ENCODE measurements around the gene PCSK2. TPM values are rescaled to one million over a fixed set of nuclear protein-coding genes. Genes with fewer than 3 reads are reported as not detected.

The PCSK2 gene
- total RNA-seq, 1 experiment from 2014 or later: not detected

DNA sequence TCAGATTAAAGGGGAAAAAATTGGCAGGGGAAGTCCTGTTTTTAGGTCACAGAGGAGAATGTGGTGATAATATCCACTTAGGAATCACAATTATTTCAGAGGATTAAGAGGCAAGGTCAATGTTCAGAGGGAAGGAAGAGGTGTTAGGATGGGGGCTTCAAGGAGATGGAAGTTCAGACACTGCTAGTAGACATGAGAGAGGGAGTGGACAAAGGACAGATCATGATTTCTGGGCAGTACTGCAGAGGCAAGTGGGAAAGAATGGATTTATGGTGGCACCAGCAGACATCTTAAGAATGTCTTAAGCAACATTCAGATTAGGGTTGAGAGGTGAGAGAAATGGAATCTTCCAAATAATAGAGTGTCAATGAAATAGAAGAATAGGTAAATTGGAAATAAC lies 9.9 kb downstream of the PCSK2 start:
- no peak for DNase-seq (ENCODE audit: low read depth)

- no peak for DNase-seq (ENCODE audit: low read depth)
Measured at GRCh38 chr20:17248224-17248623, 21.4 kb downstream of the PCSK2 start.

- no peak for DNase-seq (ENCODE audit: low read depth)
Measured at GRCh38 chr20:17262786-17263185, 35.9 kb downstream of the PCSK2 start.

DNA sequence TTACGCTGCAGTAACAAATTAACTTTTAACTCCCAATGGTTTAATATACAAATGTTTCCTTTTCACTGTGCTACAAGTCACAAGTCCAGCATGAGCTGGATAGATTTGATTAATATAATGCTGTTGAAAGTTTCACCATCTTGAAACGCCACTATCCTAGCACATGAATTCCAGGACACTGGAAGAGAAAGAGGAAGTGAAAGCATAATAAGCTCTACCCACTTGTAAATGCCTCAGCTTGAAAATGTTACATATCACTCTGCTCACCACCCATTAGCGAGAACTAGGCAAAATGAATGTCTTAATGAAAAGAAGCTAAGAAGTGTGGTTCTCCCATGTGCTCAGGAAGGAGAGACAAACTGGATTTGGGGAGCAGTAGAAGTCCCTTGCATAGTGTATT lies 46.9 kb downstream of the PCSK2 start:
- DNase-seq (ENCODE audit: low read depth): no peak

- no peak for DNase-seq (ENCODE audit: low read depth)
Measured at GRCh38 chr20:17276101-17276500, 49.3 kb downstream of the PCSK2 start.

- DNase-seq (ENCODE audit: low read depth): peak; percentile 6
Measured at GRCh38 chr20:17281478-17281877, 54.6 kb downstream of the PCSK2 start.

DNA sequence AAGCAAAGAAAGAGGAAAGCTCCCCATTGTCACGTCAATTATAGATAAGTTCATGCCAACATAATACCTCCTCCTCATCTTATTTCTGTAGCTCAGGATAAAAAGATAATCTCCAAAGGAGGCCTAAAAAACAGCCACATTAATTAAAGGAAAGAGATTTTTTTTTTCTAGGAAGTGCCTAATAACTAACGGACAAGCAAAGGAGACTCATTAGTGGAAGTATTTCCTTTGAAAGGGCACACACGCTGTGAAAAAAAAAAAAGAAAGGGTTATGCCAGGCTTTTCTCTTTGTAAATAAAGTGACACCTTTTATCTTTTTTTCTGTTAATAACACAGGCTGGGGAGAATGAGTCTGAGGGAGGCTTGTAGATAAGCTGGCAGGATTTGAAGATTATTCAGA lies 55.7 kb downstream of the PCSK2 start:
- DNase-seq (ENCODE audit: low read depth): no peak

GRCh38 chr20:17287503-17287902 lies 60.7 kb downstream of the PCSK2 start:
- no peak for DNase-seq (ENCODE audit: low read depth)

- DNase-seq (ENCODE audit: low read depth): no peak
Measured at GRCh38 chr20:17287998-17288397, 61.2 kb downstream of the PCSK2 start.

DNA sequence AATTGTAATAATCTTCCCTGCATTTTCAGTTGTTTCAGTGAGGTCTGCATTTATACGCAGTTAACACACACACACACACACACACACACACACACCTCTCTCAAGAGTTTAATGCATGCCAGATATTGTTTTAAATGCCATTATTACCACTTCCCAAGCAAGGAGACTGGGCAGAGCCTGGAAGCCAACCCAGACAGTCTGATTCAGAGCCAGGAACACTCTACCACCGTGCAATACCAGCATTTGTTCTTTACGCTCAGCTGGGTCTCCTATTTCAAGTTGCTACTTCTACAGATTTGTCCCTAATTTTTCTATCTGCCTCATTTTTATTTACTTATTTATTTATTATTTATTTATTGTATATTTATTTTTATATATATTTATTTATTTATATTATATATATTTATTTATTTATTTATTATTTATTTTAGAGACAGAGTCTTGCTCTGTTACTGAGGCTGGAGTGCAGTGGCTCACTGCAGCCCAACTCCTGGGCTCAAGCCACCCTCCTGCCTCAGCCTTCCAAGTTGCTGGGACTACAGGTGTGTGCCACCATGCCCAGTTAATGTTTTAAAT lies 68.4 kb downstream of the PCSK2 start:
- no peak for DNase-seq (ENCODE audit: low read depth)

DNA sequence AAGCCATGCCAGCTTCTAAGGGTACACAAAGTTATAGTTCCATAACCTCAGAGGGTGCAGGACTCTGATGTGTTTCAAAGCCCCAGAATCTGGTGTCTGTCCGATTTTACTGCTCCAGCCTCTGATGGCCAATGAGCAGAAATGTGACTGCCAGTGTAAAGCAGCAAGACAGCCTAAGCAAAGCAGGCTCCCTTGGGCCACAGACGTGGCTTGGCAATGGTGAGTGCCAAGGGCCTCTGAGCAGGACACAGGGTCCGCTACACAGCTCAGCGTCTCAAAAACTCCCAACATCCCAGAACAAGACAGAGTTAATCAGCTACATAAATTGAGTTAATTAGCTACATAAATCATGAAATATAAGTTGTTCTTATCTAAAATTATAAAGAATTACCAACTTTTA lies 69.2 kb downstream of the PCSK2 start:
- no peak for DNase-seq (ENCODE audit: low read depth)

GRCh38 chr20:17298171-17298570 lies 71.3 kb downstream of the PCSK2 start:
- DNase-seq (ENCODE audit: low read depth): no peak

- no peak for DNase-seq (ENCODE audit: low read depth)
Measured at GRCh38 chr20:17298751-17299150, 71.9 kb downstream of the PCSK2 start.

DNA sequence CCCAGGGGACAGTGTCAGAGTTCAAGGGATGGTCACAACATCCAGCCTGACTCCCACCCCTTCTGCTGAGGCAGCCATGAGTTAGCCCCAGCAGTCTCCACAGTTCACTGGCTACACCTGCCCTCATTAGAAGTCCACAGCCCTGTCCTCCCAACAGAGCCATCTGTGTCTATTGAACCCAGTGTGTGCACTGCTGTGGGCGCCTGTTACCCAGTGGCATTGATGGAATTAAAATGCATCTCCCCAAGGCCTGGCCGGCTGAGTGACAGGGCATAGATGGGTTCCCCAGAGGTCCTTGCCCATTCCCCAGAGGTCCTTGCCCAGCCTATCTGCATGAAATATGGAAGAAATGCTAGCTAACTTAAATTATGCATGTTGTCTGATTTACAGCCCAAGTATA lies 73.3 kb downstream of the PCSK2 start:
- DNase-seq (ENCODE audit: low read depth): no peak

GRCh38 chr20:17304774-17305173 lies 77.9 kb downstream of the PCSK2 start:
- DNase-seq (ENCODE audit: low read depth): no peak

GRCh38 chr20:17306427-17306826 lies 79.6 kb downstream of the PCSK2 start:
- DNase-seq (ENCODE audit: low read depth): no peak

DNA sequence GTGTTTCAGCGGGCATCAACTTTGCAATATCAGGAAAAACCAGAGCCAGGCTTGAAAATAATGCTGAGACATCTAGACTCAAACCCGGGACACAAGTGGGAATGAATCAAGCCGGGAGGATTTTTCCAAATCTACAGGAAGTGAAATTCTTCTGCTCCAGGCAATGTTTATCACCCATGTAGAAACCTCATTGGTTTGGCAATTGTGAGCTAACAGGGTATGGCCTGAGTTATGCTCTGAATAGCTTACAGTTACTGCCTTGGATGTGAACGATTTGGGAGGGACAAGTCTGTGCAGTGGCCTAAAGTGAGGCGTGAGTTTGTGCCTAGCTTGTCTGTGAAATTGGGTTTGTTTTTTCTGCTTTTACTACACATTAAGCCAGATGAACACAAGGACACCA lies 87.4 kb downstream of the PCSK2 start:
- DNase-seq (ENCODE audit: low read depth): no peak

DNA sequence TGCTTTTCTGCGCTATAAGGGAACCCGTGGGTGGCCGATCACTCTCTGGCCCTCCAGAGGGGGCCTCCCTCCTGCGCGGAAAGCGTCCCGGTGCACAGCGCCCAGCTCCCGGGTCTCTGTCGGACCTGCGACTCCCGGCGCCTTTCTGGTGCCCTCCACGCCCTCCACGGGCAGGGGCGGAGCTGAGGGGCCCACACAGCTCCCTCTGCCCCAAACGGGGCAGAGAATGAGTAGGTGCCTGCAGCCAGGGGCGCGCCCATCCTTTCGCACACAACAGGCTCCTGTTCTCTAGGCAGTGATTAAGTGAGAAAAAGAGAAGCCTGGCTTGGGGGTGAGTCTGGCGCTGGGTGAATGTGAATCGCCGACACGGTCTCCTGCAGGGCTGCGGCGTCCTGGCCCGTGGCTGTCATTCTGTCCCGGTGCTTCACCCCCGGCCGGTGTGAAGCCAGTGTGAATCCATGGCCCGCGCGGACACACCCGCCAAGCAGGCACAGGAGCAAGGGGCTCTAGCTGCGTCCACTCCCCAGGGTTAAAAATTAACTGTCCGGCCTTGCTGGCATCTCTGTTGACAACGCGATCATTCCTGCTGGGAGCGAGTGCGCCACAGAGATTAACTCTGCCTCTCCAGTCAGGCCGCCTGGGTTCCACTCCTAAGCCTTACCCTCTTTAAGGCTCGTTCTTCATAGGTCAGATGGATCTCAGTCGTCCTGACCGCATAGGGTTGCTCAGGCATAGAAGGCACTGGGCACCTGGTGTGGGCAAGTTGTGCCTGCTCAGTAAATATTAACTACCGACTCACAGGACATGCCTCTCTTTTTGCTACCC lies 88.8 kb downstream of the PCSK2 start:
- no peak for DNase-seq (ENCODE audit: low read depth)

DNA sequence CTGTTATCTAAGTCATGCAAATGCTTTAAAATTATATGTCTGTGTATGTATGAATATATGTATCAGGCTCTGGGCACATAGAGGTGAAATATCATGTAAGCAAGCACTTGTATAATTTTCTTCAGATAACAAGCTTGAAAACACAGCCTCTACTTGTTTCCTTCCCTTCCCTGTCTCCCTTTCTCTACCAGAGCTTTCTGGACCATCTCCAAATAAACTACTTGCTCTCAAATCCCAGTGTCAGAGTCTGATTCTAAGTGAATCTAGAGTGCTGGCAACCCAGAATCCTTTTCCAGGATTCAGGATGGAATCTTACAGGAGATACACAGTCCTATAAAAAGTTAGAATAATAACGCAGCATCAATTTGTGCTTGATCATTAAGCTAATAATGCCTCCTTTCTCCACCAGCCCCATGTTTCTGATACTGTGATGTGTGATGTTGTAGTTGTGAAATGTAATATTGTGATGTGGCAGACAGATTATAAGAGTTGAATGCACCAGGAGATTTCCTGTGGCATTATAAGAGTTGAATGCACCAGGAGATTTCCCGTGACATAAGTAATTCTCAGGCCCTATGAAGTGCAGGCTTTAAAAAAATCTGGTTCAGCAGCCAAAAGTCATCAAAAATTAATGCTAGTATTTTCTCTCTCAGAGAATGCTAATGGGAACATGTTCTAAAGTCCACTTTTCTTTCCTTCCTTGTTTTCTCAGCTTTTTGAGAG lies 89.6 kb downstream of the PCSK2 start:
- no peak for DNase-seq (ENCODE audit: low read depth)

GRCh38 chr20:17317341-17317740 lies 90.5 kb downstream of the PCSK2 start:
- no peak for DNase-seq (ENCODE audit: low read depth)

- DNase-seq (ENCODE audit: low read depth): no peak
Measured at GRCh38 chr20:17320456-17320855, 93.6 kb downstream of the PCSK2 start.

GRCh38 chr20:17326096-17326495 lies 99.3 kb downstream of the PCSK2 start:
- DNase-seq (ENCODE audit: low read depth): no peak
